ENCODE results near the gene LMOD3.

- no peak for TF ChIP-seq EZH2 (IDR thresholded peaks at IDR 0.05; ENCODE audit: low read depth, low read length, severe bottlenecking)
- TF ChIP-seq TAF1 (IDR thresholded peaks at IDR 0.05; ENCODE audit: low read depth, low read length): no peak
- no peak for TF ChIP-seq EP300 (IDR thresholded peaks at IDR 0.05; ENCODE audit: borderline replicate concordance in 1 of 2, low read depth in 2 of 2, low read length in 2 of 2)
- no peak for TF ChIP-seq KDM5A (IDR thresholded peaks at IDR 0.05; ENCODE audit: low read length)
- TF ChIP-seq CTCF (IDR thresholded peaks at IDR 0.05; ENCODE audit: control extremely low read depth in 1 of 3, insufficient read depth in 1 of 3, low read depth in 1 of 3, low read length in 3 of 3): peak in 2 of 3 experiments; percentile 81 to 95; a peak in 3 of 4 replicates
- TF ChIP-seq RXRA (IDR thresholded peaks at IDR 0.05; ENCODE audit: insufficient read depth, low read depth, low read length): no peak
- TF ChIP-seq POLR2A (IDR thresholded peaks at IDR 0.05; ENCODE audit: control extremely low read depth in 1 of 2, low read depth in 2 of 2, low read length in 2 of 2): no peak
- TF ChIP-seq RAD21 (IDR thresholded peaks at IDR 0.05 in 1 of 2, conservative IDR thresholded peaks at IDR 0.05 in 1 of 2; ENCODE audit: low read depth in 2 of 2, low read length in 2 of 2): peak; percentile 91 to 92
Measured at GRCh38 chr3:69120879-69121464, 1.4 kb downstream of the LMOD3 start.

Data from H1 (cell line).